ENCODE data around the gene TMEM144. TPM values are rescaled to one million over a fixed set of nuclear protein-coding genes. Genes with fewer than 3 reads are reported as not detected.

The TMEM144 gene
- polyA plus RNA-seq, 3 donors from 2014 or later: 0.36 TPM; not detected in 1

DNA sequence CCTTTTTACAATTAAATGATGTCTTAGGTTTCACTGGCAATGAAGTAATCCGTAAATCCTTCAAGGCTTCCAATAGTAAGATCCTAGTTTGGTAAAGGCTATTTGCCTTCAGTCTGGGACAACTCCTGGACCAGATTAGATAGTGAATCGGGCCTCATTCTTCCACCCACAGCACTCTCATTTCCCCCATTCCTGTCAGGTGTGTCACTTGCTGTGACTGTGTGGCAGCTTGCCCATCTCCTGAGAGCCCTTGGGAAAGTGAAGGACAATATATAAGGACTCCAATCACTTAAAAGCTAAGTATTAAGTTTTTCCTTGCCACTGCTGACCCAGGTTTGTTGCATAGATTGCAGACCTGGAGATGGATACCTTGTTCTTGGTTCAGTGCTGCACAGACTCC lies 34.2 kb upstream of the TMEM144 start:
- no peak for DNase-seq
- Mint-ChIP-seq H3K36me3 (no peaks in the 10 kb centered on the region), H3K4me1 (no peaks in the 10 kb centered on the region), H3K27me3 (ENCODE audit: low read depth in 3 of 3) (peaks cover 0 to 7% (median 0%) of the 10 kb centered on the region in 3 donors), H3K9me3 (peaks cover 0 to 4% (median 2%) of the 10 kb centered on the region in 6 donors), H3K27ac (no peak overlapping the region), H3K4me3 (no peak overlapping the region)

DNA sequence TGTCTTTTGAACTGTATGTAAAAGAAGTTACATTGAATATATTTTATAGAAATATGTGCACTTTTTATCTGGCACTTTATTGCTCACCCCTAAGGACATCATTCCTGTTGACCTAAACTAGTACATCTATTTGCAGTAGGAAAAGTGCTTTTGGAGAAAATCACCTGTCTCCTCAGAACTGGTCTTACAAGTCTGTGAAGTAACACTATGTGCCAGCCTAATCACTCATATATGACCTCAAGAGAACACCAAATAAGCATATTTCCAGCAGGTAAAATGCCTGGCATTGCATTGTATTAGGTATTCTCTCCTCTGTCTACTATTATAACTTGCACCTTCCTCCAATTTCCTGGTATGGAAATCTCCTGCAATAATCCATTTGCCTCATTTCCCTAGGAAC lies 33.5 kb upstream of the TMEM144 start:
- Mint-ChIP-seq H3K36me3 (no peaks in the 10 kb centered on the region), H3K9me3 (peaks cover 0 to 4% (median 2%) of the 10 kb centered on the region in 6 donors), H3K4me3 (no peak overlapping the region), H3K27me3 (ENCODE audit: low read depth in 3 of 3) (peaks cover 0 to 4% (median 0%) of the 10 kb centered on the region in 3 donors), H3K27ac (no peak overlapping the region), H3K4me1 (no peaks in the 10 kb centered on the region)
- DNase-seq: no peak

DNA sequence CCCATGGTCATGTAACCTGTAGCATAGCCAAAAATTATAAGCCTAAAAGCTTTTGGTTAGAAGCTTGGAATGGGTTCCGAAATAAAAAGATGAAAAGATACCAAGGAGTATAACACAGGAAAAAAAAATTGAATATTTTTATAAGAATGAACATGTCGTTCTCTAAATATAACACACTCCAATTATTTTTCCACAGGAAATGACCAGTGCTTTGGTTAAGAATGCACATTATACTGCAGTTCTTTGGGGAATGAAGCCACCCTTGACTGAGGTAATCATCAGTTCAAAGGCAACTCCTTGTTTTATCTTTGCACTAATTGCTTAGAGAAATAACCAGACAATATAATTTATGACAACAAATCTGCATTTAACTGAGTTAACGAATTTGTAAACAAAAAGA lies 30.8 kb upstream of the TMEM144 start:
- Mint-ChIP-seq H3K9me3 (peaks cover 0 to 4% (median 3%) of the 10 kb centered on the region in 6 donors), H3K27me3 (ENCODE audit: low read depth in 3 of 3) (peaks cover 0 to 2% (median 0%) of the 10 kb centered on the region in 3 donors), H3K4me1 (no peaks in the 10 kb centered on the region), H3K27ac (no peak overlapping the region), H3K36me3 (no peaks in the 10 kb centered on the region), H3K4me3 (no peak overlapping the region)
- DNase-seq: no peak

DNA sequence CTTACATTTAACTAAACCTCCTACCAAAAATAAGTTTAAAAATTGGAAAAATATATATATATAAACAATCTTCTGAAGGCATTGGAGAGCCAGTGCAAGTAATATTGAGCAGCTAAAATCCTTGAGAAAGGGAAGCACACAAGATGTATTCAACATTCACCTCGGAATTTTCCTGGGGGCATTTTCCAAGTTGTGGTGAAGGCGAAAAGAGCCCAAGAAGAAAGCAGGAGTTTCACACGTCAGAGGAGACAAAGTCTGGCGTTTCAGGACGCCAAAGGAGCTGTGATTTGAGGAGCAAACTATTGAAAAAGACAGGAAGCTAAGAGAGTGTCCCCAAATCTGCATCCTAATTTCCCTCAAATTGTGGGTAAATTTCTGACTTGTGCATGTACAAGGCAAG lies 28.4 kb upstream of the TMEM144 start:
- DNase-seq: no peak
- Mint-ChIP-seq H3K27ac (no peak overlapping the region), H3K36me3 (no peaks in the 10 kb centered on the region), H3K4me1 (no peaks in the 10 kb centered on the region), H3K9me3 (peaks cover 0 to 5% (median 3%) of the 10 kb centered on the region in 6 donors), H3K4me3 (no peak overlapping the region), H3K27me3 (ENCODE audit: low read depth in 3 of 3) (peaks cover 0 to 2% (median 0%) of the 10 kb centered on the region in 3 donors)

DNA sequence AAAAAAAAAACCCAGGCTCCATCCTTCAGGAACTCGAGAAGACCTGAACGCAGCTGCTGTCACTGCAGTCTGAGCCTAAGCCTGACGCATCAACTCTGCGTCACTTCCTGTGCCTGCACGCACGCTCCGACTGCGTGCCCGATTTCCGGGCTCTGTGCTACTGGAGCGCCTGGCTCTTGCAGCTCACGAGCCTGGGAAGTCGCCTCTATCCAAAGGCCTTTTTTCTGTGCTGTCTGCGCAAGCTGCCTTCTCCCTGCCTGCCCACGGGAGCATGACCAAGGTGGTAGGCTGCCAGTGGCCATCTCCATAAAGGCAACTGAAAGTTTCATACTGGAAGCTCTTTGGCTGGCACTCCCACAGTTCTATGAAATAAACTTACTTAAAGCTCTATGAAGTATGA lies 27.6 kb upstream of the TMEM144 start:
- Mint-ChIP-seq H3K4me1 (no peaks in the 10 kb centered on the region), H3K27ac (no peak overlapping the region), H3K36me3 (no peaks in the 10 kb centered on the region), H3K9me3 (peaks cover 0 to 5% (median 2%) of the 10 kb centered on the region in 6 donors), H3K27me3 (ENCODE audit: low read depth in 3 of 3) (peaks cover 0 to 2% (median 0%) of the 10 kb centered on the region in 3 donors), H3K4me3 (no peak overlapping the region)
- DNase-seq: no peak

DNA sequence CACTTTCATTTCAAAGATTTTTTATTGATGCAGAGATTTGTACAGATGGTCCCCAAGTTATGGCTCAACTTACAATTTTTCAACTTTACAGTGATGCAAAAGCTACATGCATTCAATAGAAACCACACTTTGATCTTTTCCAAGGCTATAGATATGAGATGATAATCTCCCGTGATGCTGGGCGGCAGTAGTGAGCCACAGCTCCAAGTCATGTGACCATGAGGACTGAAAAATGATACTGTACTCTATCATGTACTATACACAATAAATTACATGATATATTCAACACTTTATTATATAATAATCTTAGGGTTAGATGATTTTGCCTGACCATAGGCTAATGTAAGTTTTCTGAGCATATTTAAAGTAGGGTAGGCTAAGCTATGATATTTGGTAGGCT lies 23.5 kb upstream of the TMEM144 start:
- H3K27ac Mint-ChIP-seq: no peak overlapping the region
- DNase-seq: no peak
- H3K4me1 Mint-ChIP-seq: no peaks in the 10 kb centered on the region
- peaks cover 0 to 2% (median 2%) of the 10 kb centered on the region in 3 donors for H3K27me3 Mint-ChIP-seq (ENCODE audit: low read depth in 3 of 3)
- no peak overlapping the region for H3K4me3 Mint-ChIP-seq
- H3K36me3 Mint-ChIP-seq: no peaks in the 10 kb centered on the region
- H3K9me3 Mint-ChIP-seq: peaks cover 0 to 7% (median 1%) of the 10 kb centered on the region in 6 donors

DNA sequence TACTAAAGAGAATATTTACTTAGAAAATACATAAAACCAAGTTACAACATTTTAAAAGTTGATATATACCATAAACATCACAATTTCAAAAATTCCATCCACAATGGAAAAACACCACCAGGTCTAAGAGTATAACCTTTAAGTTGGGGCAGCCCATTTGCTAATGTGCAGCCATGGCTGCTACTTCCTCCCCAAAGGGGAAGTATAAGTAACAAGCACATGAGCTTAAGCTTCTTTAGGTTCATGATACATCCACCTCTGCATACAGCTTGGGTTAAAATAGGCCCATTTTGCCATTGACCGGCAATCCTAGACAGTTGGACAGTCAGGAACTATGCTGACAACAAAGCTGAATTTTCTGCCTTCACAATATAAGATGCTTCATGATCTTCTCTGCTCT lies 20.9 kb upstream of the TMEM144 start:
- Mint-ChIP-seq H3K27ac (no peak overlapping the region), H3K9me3 (peaks cover 0 to 4% (median 0%) of the 10 kb centered on the region in 6 donors), H3K27me3 (ENCODE audit: low read depth in 3 of 3) (peaks cover 0 to 2% (median 0%) of the 10 kb centered on the region in 3 donors), H3K4me3 (no peak overlapping the region), H3K36me3 (no peaks in the 10 kb centered on the region), H3K4me1 (no peaks in the 10 kb centered on the region)
- no peak for DNase-seq

DNA sequence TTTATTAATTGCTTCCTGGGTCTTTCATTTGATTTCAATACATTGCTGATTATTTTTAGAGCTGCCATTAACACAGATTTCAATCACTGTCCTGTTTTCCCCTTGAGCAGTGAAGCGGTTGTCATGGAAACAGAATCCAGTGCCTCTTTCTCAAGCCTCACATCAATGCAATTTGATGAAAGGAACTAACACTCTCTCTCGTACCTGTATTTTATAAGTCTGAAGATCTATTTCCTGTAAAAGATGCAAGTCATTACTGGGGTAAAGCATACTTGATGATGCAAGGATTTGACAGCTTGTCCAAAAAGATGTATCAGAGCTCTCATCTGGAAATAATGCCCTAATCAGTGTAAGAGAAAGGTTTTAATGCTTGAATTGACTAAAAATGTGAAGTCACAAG lies 19.6 kb upstream of the TMEM144 start:
- Mint-ChIP-seq H3K4me3 (no peak overlapping the region), H3K36me3 (no peaks in the 10 kb centered on the region), H3K9me3 (peaks cover 0 to 2% (median 0%) of the 10 kb centered on the region in 6 donors), H3K27me3 (ENCODE audit: low read depth in 3 of 3) (peaks cover 0 to 2% (median 0%) of the 10 kb centered on the region in 3 donors), H3K4me1 (no peaks in the 10 kb centered on the region), H3K27ac (no peak overlapping the region)
- no peak for DNase-seq

DNA sequence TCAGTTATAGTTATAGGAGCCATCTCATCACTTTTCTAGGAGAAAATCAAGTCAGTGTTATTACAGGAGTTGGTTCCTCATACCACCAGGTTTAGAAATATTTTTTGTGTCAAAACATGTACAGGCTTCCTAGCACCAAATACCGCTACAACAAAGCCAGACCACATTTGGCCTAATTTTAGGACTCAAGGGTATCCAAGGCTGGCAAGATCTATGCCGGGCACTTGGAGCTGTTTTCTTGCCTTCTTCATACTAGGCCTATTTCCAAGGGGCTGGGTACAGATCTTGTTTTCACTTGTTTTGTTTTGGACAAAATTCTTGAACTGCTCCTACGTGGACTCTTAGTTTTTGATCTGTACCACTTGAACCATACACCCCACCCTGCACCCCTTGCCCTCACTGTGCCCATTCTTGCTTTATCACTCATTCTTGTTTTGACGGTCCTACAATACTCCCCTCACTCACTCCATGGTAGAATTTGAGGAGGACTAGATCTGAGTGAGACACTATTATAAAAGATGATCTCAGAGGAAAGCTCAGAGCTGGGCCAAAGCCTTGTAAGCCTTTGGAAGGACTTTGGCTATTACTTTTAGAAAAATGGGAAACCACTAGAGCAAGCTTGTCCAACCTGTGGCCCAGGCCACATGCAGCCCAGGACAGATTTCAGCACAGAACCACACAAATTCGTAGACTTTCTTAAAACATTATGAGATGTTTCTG lies 17.7 kb upstream of the TMEM144 start:
- Mint-ChIP-seq H3K36me3 (no peaks in the 10 kb centered on the region), H3K9me3 (peaks cover 0 to 2% (median 0%) of the 10 kb centered on the region in 6 donors), H3K27me3 (ENCODE audit: low read depth in 3 of 3) (peaks cover 0 to 2% (median 0%) of the 10 kb centered on the region in 3 donors), H3K4me3 (no peak overlapping the region), H3K27ac (no peak overlapping the region), H3K4me1 (no peaks in the 10 kb centered on the region)
- DNase-seq: no peak

DNA sequence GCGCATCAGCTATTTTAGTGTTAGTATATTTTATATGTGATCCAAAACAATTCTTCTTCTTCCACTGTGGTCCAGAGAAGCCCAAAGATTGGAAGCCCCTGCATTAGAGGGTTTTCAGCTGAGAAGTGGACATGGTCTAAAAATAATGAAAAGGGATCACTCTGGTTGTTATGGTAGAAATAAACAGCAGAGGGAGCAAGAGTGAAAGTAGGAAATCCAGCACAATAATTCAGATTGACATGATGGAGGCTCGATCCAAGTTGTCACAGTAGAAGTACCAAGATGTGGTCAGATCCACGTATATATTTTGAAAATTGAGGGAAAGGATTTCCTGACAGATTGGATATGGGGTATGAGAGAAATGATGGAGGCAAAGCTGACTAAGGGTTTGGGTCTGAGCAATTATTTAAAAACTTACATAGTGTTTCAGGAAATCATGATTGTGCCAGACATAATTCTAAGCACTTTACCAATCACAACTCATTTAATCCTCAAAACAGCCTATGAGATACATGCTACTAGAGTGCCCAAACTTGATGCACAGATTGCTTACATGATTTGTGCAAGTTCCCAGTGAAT lies 17.0 kb upstream of the TMEM144 start:
- H3K27me3 Mint-ChIP-seq (ENCODE audit: low read depth in 3 of 3): peaks cover 0 to 2% (median 0%) of the 10 kb centered on the region in 3 donors
- H3K27ac Mint-ChIP-seq: no peak overlapping the region
- H3K4me3 Mint-ChIP-seq: no peak overlapping the region
- H3K4me1 Mint-ChIP-seq: no peaks in the 10 kb centered on the region
- H3K36me3 Mint-ChIP-seq: no peaks in the 10 kb centered on the region
- peaks cover 0 to 2% (median under 1%) of the 10 kb centered on the region in 6 donors for H3K9me3 Mint-ChIP-seq
- no peak for DNase-seq

DNA sequence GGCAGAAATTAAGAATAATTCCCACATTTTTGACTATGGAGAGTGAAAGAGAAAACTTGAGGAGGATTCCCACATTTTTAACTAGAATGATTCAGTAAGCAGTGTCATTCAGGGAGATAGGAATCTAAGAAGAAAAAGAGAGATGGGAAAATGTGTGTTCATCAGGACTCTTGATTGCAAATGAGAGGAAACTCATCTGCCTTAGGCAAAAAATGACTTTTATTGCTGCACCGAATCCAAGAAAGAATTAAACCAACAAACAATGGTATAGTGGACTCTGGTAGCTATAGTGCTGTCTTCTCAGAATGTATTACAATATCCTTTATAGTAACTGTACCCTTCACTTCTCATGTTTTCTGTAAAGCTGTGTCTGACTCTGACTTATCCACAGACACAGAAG lies 15.0 kb upstream of the TMEM144 start:
- no peak for DNase-seq
- peaks cover 0 to 2% (median 0%) of the 10 kb centered on the region in 3 donors for H3K27me3 Mint-ChIP-seq (ENCODE audit: low read depth in 3 of 3)
- H3K4me1 Mint-ChIP-seq: no peaks in the 10 kb centered on the region
- no peaks in the 10 kb centered on the region for H3K36me3 Mint-ChIP-seq
- H3K4me3 Mint-ChIP-seq: no peak overlapping the region
- H3K9me3 Mint-ChIP-seq: peaks cover 0 to 2% (median 0%) of the 10 kb centered on the region in 6 donors
- no peak overlapping the region for H3K27ac Mint-ChIP-seq

DNA sequence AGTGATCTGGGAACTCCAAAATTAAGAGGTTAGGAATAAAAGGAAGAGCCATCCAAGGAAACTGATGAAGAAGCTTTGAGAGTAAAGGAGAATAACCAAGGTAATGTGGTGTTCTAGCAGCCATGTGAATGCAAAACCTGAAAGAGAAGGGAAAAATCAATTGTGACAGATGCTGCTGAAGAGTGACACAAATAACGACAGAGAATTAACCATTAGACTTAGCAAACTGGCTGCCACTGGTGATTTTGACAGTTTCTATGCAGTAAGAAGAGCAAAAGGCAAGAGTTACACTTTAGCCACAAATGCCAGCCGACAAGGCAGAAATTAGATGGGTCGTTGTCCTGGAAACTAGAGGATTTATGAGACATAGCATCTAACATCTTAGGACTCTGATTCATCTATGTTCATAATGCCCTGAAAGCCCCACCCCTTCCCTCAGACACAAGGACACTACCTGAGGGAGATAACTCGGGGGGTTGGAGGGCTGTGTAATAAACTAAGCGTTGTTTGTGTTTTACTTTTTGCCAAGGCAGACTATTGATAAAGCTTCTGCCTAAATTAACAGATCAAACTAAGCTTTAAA lies 13.0 kb upstream of the TMEM144 start:
- peaks cover 0 to 3% (median 0%) of the 10 kb centered on the region in 3 donors for H3K27me3 Mint-ChIP-seq (ENCODE audit: low read depth in 3 of 3)
- no peak overlapping the region for H3K4me3 Mint-ChIP-seq
- DNase-seq: no peak
- no peaks in the 10 kb centered on the region for H3K4me1 Mint-ChIP-seq
- H3K27ac Mint-ChIP-seq: no peak overlapping the region
- H3K36me3 Mint-ChIP-seq: no peaks in the 10 kb centered on the region
- peaks cover 0 to 2% (median 0%) of the 10 kb centered on the region in 6 donors for H3K9me3 Mint-ChIP-seq

DNA sequence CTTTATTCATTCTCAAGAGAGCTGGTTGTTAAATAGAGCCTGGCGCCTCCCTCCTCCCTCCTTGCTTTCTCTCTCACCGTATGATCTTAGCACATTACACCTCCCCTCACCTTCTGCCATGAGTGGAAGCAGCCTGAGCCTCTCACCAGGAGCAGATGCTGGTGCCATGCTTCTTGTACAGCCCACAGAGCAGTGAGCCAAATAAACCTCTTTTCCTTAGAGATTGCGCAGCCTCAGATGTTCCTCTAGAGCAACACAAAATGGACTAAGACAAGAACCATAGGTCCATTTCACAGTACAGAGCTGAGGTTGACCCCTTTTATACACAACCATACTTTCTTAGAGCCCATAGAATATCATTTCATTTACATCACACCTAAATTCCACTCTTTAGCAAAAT lies 10.1 kb upstream of the TMEM144 start:
- H3K9me3 Mint-ChIP-seq: peaks cover 0 to 2% (median 0%) of the 10 kb centered on the region in 6 donors
- H3K27me3 Mint-ChIP-seq (ENCODE audit: low read depth in 3 of 3): peaks cover 0 to 3% (median 2%) of the 10 kb centered on the region in 3 donors
- H3K36me3 Mint-ChIP-seq: no peaks in the 10 kb centered on the region
- no peak for DNase-seq
- no peaks in the 10 kb centered on the region for H3K4me1 Mint-ChIP-seq
- H3K4me3 Mint-ChIP-seq: no peak overlapping the region
- H3K27ac Mint-ChIP-seq: no peak overlapping the region

DNA sequence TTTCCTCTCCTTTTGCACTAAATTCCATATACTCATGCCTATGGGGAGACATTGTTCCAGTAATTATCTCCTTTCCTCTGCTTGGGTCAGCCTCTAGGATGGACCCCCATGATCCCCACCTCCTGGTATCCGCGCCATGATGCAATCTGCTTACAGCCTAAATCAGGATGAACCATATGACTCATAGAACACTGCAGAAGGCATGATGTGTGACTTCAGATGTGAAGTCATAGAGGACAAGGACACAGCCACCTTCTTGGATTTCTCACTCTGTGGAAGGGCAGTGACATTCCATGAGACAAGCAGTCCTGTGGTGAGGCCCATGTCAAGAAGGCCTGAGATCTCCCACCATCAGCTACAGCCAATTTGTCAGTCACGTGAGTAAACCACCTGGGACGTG lies 9.0 kb upstream of the TMEM144 start:
- DNase-seq: no peak
- no peak overlapping the region for H3K4me3 Mint-ChIP-seq
- no peaks in the 10 kb centered on the region for H3K4me1 Mint-ChIP-seq
- peaks cover 0 to 5% (median 0%) of the 10 kb centered on the region in 6 donors for H3K9me3 Mint-ChIP-seq
- peaks cover 1 to 3% (median 2%) of the 10 kb centered on the region in 3 donors for H3K27me3 Mint-ChIP-seq (ENCODE audit: low read depth in 3 of 3)
- H3K36me3 Mint-ChIP-seq: no peaks in the 10 kb centered on the region
- H3K27ac Mint-ChIP-seq: no peak overlapping the region
